AG08395 (cell line): ENCODE measurements around the gene MATCAP1.

Experiments used
- DNase-seq: peaks from one replicate; pipeline ENCODE4 v3.0.0; 2012; ENCODE audit warnings: mixed read lengths, low spot score

MATCAP1 gene

GRCh38 chr16:67207249-67208091 lies 23.7 kb upstream of the MATCAP1 start:
- DNase-seq: peak; percentile 84

GRCh38 chr16:67206838-67207248 lies 23.1 kb upstream of the MATCAP1 start:
- DNase-seq: no peak

DNA sequence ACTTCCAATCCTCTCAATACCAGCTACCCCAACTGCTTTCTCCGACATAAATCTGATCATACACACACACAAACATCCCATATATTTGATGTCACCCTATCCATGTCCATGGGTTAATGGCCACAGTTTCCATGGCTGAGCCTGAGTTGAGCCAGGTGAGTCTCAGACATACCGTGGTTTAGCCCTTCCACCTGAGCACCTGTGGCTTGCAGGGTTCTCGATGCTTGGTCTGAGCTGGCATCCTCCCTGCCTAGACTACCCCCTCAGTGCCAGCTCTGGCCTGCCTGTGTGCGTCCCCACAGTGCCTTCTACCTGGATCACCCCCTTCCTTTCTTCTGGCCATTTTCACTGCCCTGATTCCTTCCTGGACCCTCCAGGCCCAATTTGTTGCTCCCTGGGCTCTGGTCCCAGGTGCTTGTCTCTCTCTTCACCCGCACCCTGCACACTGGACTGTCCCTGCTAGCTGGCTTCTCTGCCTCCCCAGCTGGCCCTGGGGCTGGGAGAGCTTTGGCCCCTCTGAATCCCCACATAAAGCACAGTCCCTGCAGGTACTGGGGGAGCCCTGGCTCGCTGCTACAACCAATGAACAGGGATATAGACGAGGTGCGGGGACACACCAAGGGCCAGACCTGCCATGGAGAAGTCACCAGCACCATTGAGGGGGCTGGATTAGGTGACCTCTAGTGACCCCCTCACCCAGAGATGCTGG lies 22.5 kb upstream of the MATCAP1 start:
- DNase-seq: no peak

DNA sequence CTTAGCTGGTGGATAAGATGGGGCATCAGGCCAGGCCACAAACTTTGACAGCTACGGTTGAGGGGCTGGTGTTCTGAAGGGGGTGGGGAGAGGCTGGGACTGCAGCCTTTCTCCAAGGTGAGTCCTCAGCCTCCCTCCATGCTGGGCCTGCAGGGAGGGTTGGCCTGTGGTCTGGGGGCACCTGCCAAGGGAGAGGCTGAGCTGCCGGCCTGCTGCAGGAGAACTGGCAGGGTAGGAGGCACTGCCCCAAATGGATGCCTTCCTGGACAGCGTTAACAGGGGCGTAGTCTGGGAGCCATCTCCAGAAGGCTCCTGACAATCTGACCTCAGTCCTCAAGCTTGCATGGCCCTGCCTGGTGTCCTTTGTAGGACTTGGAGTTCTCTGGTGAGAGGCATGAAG lies 20.3 kb upstream of the MATCAP1 start:
- DNase-seq: no peak

- DNase-seq: no peak
Measured at GRCh38 chr16:67202956-67203493, 19.3 kb upstream of the MATCAP1 start.

GRCh38 chr16:67202426-67202825 lies 18.7 kb upstream of the MATCAP1 start:
- DNase-seq: no peak

DNA sequence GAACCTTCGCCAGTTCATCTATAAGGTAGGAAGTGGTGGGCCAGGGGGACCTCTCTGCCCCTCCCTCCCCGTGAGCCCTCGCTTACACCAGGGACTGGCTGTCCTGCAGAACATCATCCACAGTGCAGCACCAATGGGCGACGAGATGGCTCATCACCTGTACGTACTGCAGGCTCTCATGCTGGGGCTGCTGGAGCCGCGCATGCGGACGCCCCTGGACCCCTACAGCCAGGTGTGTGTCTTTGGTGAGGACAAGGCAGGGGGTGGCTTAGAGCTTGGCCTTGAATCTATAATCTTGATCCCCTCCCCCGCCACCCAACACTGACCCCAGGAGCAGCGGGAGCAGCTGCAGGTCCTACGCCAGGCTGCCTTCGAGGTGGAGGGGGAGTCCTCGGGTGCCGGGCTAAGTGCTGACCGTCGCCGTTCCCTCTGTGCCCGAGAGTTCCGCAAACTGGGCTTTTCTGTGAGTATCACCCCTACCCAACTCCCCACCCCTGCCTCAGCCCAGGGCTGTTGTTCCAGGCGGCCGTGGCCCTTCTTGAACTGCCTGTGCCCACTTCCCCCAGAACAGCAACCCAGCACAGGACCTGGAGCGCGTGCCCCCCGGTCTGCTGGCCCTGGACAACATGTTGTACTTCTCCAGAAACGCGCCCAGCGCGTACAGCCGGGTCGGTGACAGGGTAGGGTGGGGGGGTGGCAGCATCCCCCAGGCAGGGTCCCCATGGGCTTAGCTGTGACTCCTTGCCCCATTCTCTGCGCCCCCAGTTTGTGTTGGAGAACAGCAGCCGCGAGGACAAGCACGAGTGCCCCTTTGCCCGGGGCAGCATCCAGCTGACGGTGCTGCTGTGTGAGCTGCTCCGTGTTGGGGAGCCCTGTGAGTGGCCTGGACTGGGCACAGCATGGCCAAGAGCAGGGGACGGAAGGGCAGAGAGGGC lies 17.9 kb upstream of the MATCAP1 start:
- DNase-seq: no peak

DNA sequence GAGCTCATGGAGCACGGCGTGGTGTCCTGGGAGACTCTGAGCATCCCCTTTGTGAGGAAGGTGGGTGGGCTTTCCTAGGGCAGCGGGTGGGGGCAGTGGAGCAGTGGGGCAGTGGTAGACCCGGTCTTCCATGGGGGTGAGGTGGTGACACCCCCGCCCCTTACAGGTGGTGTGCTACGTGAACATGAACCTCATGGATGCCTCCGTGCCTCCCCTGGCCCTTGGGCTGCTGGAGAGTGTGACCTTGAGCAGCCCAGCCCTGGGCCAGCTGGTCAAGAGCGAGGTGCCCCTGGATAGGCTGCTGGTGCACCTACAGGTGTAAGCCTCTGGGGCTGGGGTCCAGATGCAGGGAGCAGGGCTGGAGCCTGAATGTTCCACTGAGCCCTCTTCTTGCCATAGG lies 16.7 kb upstream of the MATCAP1 start:
- no peak for DNase-seq

DNA sequence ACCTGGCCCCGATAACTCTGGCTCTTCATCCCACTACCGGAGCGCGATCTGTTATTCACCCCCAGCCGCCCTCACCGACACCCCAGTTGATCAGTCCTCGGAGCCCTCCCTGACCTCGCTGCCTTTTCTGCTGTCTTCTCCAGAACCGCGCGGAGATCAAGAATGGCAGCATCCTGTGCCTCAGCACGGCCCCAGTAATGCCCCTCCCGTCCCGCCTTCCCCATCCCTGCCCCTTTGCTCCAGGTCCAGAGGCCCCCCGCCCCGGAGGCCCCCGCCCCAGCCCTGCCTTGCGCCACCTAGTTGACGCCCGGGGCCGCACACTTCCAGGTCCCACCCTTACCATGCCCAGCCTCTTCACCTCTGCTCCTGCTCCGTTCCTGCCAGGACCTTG lies 16.0 kb upstream of the MATCAP1 start:
- DNase-seq: no peak

- no peak for DNase-seq
Measured at GRCh38 chr16:67199011-67199807, 15.4 kb upstream of the MATCAP1 start, which contains the start of gene ELMO3. TSS of gene ELMO3 (plus strand) at chr16:67199131. CDS start at chr16:67199327, 196 bp downstream.

GRCh38 chr16:67198238-67198734 lies 14.5 kb upstream of the MATCAP1 start:
- DNase-seq: peak; percentile 73

- no peak for DNase-seq
Measured at GRCh38 chr16:67197704-67198103, 13.9 kb upstream of the MATCAP1 start.

- DNase-seq: no peak
Measured at GRCh38 chr16:67196881-67197280, 13.1 kb upstream of the MATCAP1 start.

- no peak for DNase-seq
Measured at GRCh38 chr16:67195676-67196075, 11.9 kb upstream of the MATCAP1 start.

DNA sequence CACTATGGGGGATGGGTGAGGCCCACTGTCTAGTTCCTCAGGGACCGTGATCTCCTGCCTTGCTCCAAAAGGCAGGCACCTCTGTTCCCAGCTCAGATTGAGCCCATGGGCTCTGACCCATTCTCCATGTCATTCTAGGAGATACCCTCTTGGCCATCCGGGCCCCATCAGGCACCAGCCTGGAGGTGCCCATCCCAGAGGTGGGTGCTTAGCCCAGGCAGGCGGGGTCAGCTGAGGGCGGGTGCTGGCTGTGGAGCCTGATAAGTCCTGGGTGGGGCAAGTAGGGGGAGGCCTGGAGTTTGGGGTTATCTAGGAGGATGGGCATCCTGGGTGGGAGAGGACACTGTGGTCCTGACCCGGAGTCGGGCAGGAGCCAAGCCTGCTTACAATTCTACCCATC lies 10.5 kb upstream of the MATCAP1 start:
- DNase-seq: no peak

- DNase-seq: no peak
Measured at GRCh38 chr16:67193536-67193935, 9.8 kb upstream of the MATCAP1 start.

DNA sequence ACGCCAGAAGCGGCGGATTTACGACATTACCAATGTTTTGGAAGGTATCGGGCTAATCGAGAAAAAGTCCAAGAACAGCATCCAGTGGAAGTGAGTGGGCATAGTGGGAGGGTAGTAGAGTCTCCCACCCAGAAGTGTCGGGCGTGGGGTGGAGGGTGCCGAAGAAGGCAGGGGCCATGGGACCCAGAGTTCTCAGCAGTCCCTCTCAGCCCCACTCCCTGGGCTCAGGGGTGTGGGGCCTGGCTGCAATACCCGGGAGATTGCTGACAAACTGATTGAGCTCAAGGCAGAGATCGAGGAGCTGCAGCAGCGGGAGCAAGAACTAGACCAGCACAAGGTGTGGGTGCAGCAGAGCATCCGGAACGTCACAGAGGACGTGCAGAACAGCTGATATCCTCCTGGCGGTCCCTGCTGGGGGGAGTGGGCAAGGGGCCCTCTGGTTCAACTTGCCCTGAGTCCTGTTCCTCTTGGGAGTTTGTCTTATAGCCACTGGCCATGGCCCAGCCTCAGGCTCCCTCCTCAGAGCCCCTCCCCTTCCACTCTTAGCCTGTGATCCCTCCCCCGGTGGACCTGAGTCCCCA lies 9.1 kb upstream of the MATCAP1 start:
- DNase-seq: no peak

DNA sequence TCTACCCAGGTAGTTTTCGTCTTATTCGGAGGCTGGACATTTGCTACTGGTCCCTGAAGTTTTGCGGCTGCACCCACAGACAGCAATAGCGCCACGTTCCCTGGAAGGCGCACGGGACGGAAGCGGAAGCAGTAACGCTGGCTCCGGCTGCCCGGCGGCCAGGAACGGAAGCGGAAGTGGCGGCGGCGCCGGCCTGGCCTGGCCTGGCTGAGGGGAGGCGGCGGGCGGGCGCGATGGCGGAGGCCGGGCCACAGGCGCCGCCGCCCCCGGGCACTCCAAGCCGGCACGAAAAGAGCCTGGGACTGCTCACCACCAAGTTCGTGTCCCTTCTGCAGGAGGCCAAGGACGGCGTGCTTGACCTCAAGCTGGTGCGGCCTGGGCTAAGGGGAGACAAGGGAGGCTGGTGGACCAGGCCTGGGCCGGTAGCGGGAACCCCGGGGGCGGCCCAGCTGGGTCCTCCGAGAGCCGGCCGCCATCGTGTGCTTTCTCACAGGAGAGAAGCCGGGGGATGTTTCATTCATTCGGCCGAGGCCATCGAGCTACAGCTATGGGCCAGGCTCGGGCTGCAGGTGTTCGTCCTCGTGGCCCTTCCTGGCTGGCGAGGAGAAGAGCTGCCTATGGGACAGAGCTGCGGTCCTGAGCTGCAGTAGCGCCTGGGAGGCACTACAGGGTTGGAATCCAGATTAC lies 8.4 kb upstream of the MATCAP1 start, which contains the start of gene E2F4:
Gene E2F4 (plus strand): TSS at position 161 of the 687 bp plus-strand sequence. CDS start 73 bp downstream, at position 234.
- peak; percentile 94 for DNase-seq

DNA sequence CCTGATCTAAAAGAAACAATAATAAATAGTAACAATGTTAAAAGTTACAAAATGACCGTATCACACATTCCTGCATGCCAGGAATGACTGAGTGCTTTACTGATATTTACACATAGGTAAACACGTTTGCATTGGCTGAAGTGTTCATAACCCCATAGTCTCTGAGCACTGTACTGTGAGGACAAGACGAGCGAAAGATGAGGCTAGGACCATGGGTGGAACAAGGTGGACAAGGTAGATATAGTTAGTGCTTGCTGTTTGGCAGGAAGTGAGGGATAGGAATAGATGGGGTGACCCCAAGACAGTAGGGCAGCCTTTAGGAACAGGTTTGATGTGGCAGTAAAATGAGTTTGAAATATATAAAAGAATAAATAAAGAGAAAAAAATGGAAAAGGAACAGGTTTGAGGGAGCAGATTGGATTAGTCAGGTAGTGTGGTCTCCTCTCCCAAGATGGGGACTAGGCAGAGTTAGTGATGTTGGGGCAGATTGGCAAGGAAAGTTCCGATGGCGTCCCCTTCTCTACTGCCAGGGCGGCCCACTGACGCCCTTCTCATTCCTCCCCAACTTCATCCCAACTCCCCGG lies 7.7 kb upstream of the MATCAP1 start:
- no peak for DNase-seq
